Parathyroid adenoma (tissue), 2 donors: ENCODE results near the gene C2CD2L.
A peak's percentile ranks its signal among the peaks of the same experiment; 100 is the strongest.

ENCODE experiments used
- H2AFZ ChIP-seq: fragments of 300-600 bp; sonication (generic); one replicate; pipeline ENCODE4 v1.7.0; 2017; ENCODE audit warnings: antibody characterized with exemption, mild to moderate bottlenecking
- H3K27ac ChIP-seq: fragments of 300-600 bp; sonication (generic); one replicate; pipeline ENCODE4 v1.7.0; 2017
- H3K27me3 ChIP-seq: fragments of 300-600 bp; sonication (generic); one replicate; pipeline ENCODE4 v1.7.0; 2017; ENCODE audit warnings: low read length; ENCODE audit not compliant: control insufficient read depth, insufficient read depth
- H3K36me3 ChIP-seq: fragments of 300-600 bp; sonication (generic); one replicate; pipeline ENCODE4 v1.7.0; 2017; ENCODE audit warnings: low read length; ENCODE audit not compliant: control insufficient read depth, insufficient read depth
- H3K4me1 ChIP-seq: fragments of 300-600 bp; sonication (generic); one replicate; pipeline ENCODE4 v1.7.0; 2017; ENCODE audit warnings: control low read depth
- H3K4me2 ChIP-seq: fragments of 300-600 bp; sonication (generic); one replicate; pipeline ENCODE4 v1.7.0; 2017; ENCODE audit warnings: low read length
- H3K4me3 ChIP-seq: fragments of 300-600 bp; sonication (generic); one replicate; pipeline ENCODE4 v1.7.0; 2017; ENCODE audit warnings: low read depth, low read length
- H3K79me2 ChIP-seq: fragments of 300-600 bp; sonication (generic); one replicate; pipeline ENCODE4 v1.7.0; 2017; ENCODE audit warnings: control low read depth
- H3K9ac ChIP-seq: fragments of 300-600 bp; sonication (generic); one replicate; pipeline ENCODE4 v1.7.0; 2017; ENCODE audit warnings: mild to moderate bottlenecking
- H3K9me3 ChIP-seq: fragments of 300-600 bp; sonication (generic); one replicate; pipeline ENCODE4 v1.7.0; 2017; ENCODE audit warnings: low read length; ENCODE audit not compliant: control insufficient read depth
- CTCF ChIP-seq: fragments of 300-600 bp; sonication (generic); IDR thresholded peaks from one replicate; pipeline ENCODE4 v1.7.0; 2017; ENCODE audit warnings: antibody characterized with exemption, mild to moderate bottlenecking
- donor health status: primary hyperparathyroidism.

The C2CD2L gene

GRCh38 chr11:119145551-119145950 lies 38.4 kb downstream of the C2CD2L start:
- no peaks in the 10 kb centered on the region for H3K36me3 ChIP-seq
- no peak overlapping the region for H2AFZ ChIP-seq
- no peaks in the 10 kb centered on the region for H3K4me1 ChIP-seq
- no peak overlapping the region for H3K27ac ChIP-seq
- H3K4me2 ChIP-seq: no peak overlapping the region
- H3K27me3 ChIP-seq: no peaks in the 10 kb centered on the region
- H3K79me2 ChIP-seq: no peaks in the 10 kb centered on the region
- H3K4me3 ChIP-seq: no peak overlapping the region
- no peaks in the 10 kb centered on the region for H3K9me3 ChIP-seq
- TF ChIP-seq CTCF: no peak
- no peak overlapping the region for H3K9ac ChIP-seq

GRCh38 chr11:119147604-119148333 lies 40.6 kb downstream of the C2CD2L start:
- H3K79me2 ChIP-seq: no peaks in the 10 kb centered on the region
- no peak for TF ChIP-seq CTCF
- no peak overlapping the region for H3K4me2 ChIP-seq
- no peaks in the 10 kb centered on the region for H3K36me3 ChIP-seq
- no peak overlapping the region for H3K27ac ChIP-seq
- H2AFZ ChIP-seq: no peak overlapping the region
- no peak overlapping the region for H3K4me3 ChIP-seq
- no peaks in the 10 kb centered on the region for H3K9me3 ChIP-seq
- H3K4me1 ChIP-seq: no peaks in the 10 kb centered on the region
- H3K9ac ChIP-seq: no peak overlapping the region
- H3K27me3 ChIP-seq: no peaks in the 10 kb centered on the region

- no peaks in the 10 kb centered on the region for H3K27me3 ChIP-seq
- H2AFZ ChIP-seq: peak overlapping the region; percentile 87
- H3K79me2 ChIP-seq: no peaks in the 10 kb centered on the region
- H3K36me3 ChIP-seq: no peaks in the 10 kb centered on the region
- H3K4me2 ChIP-seq: peak overlapping the region; percentile 76
- H3K4me3 ChIP-seq: peak overlapping the region; percentile 47
- no peak overlapping the region for H3K9ac ChIP-seq
- H3K9me3 ChIP-seq: no peaks in the 10 kb centered on the region
- H3K27ac ChIP-seq: no peak overlapping the region
- TF ChIP-seq CTCF: no peak
- no peaks in the 10 kb centered on the region for H3K4me1 ChIP-seq
Measured at GRCh38 chr11:119148720-119149017, 41.5 kb downstream of the C2CD2L start.

- no peaks in the 10 kb centered on the region for H3K79me2 ChIP-seq
- no peak within 1 kb of the TSS for H3K27ac ChIP-seq
- no peaks in the 10 kb centered on the region for H3K36me3 ChIP-seq
- H3K9ac ChIP-seq: no peak within 1 kb of the TSS
- peak within 1 kb of the TSS; percentile 87 for H2AFZ ChIP-seq
- H3K27me3 ChIP-seq: no peaks in the 10 kb centered on the region
- peak within 1 kb of the TSS; percentile 47 for H3K4me3 ChIP-seq
- H3K9me3 ChIP-seq: no peaks in the 10 kb centered on the region
- peak within 1 kb of the TSS; percentile 76 for H3K4me2 ChIP-seq
- H3K4me1 ChIP-seq: no peaks in the 10 kb centered on the region
- no peak for TF ChIP-seq CTCF
Measured at GRCh38 chr11:119149018-119149785, 42.1 kb downstream of the C2CD2L start, which contains the start of gene ABCG4. Gene ABCG4 (plus strand): TSS chr11:119149052. CDS start chr11:119149966, 914 bp downstream.
